Measurements from ENCODE around the gene DDAH1.

DDAH1 gene

GRCh38 chr1:85413169-85413568 lies 51.8 kb downstream of the DDAH1 start:
- TF ChIP-seq CTCF (IDR thresholded peaks at IDR 0.05), result no peak
- no peak for DNase-seq (ENCODE audit: low spot score)
- H3K27ac ChIP-seq, result no peak overlapping the region
- H3K4me3 ChIP-seq, result no peak overlapping the region

GRCh38 chr1:85411567-85412305 lies 53.2 kb downstream of the DDAH1 start:
- no peak for TF ChIP-seq CTCF (IDR thresholded peaks at IDR 0.05)
- no peak overlapping the region for H3K4me3 ChIP-seq
- DNase-seq (ENCODE audit: low spot score), result no peak
- H3K27ac ChIP-seq, result no peak overlapping the region

GRCh38 chr1:85409516-85409915 lies 55.4 kb downstream of the DDAH1 start:
- Histone ChIP-seq H3K27ac (no peak overlapping the region), H3K4me3 (no peak overlapping the region)
- DNase-seq (ENCODE audit: low spot score), result no peak
- TF ChIP-seq CTCF (IDR thresholded peaks at IDR 0.05), result no peak

GRCh38 chr1:85407746-85408377 lies 57.1 kb downstream of the DDAH1 start:
- Histone ChIP-seq H3K27ac (peak overlapping the region in 1 of 2 donors; percentile 53), H3K4me3 (no peak overlapping the region)
- TF ChIP-seq CTCF (IDR thresholded peaks at IDR 0.05), result no peak
- no peak for DNase-seq (ENCODE audit: low spot score)

- DNase-seq (ENCODE audit: low spot score), result no peak
- Histone ChIP-seq H3K4me3 (no peak overlapping the region), H3K27ac (peak overlapping the region in 1 of 2 donors; percentile 53)
- TF ChIP-seq CTCF (IDR thresholded peaks at IDR 0.05), result no peak
These were observed 57.9 kb downstream of the DDAH1 start for GRCh38 chr1:85406887-85407533.

- Histone ChIP-seq H3K27ac (peak overlapping the region in 1 of 2 donors; percentile 64), H3K4me3 (no peak overlapping the region)
- DNase-seq (ENCODE audit: low spot score), result no peak
- no peak for TF ChIP-seq CTCF (IDR thresholded peaks at IDR 0.05)
These were observed 58.9 kb downstream of the DDAH1 start for GRCh38 chr1:85406081-85406480.
